GM19397 (cell line): ENCODE measurements around the gene MAGEF1.

Source experiments
- ATAC-seq: cut with Tn5 transposase; IDR thresholded peaks from one replicate; pipeline ENCODE4 v1.9.1; 2021; ENCODE audit warnings: mild to moderate bottlenecking, moderate library complexity; ENCODE audit not compliant: unreplicated experiment

Gene MAGEF1

GRCh38 chr3:184672977-184673870, 38.6 kb downstream of the MAGEF1 start:
- no peak for ATAC-seq

- ATAC-seq = no peak
These were observed 39.5 kb downstream of the MAGEF1 start for GRCh38 chr3:184672335-184672734.

GRCh38 chr3:184670091-184670602, 41.7 kb downstream of the MAGEF1 start:
- no peak for ATAC-seq

- ATAC-seq = no peak
These were observed 42.3 kb downstream of the MAGEF1 start for GRCh38 chr3:184669578-184669977.

GRCh38 chr3:184666442-184666841, 45.4 kb downstream of the MAGEF1 start:
- no peak for ATAC-seq

- ATAC-seq = no peak
These were observed 46.8 kb downstream of the MAGEF1 start for GRCh38 chr3:184665101-184665500.

- ATAC-seq = no peak
These were observed 48.1 kb downstream of the MAGEF1 start for GRCh38 chr3:184663756-184664155.

- ATAC-seq = no peak
These were observed 48.5 kb downstream of the MAGEF1 start for GRCh38 chr3:184663356-184663755.

GRCh38 chr3:184662187-184662586, 49.7 kb downstream of the MAGEF1 start:
- ATAC-seq = no peak

- no peak for ATAC-seq
These were observed 50.9 kb downstream of the MAGEF1 start for GRCh38 chr3:184660931-184661330.
